Stimulated activated CD8-positive, alpha-beta memory T cell treated with anti-CD3 and anti-CD28 coated beads, Interleukin-2, amount 100 ng/mL, for 48 hours (primary cell): ENCODE measurements around the gene TOMM20L.
"Not testable (repeated sequence)": the region's sequence is repeated elsewhere in the genome, so short reads cannot be mapped to it uniquely, and the experiment has no call there.

Source experiments
- DNase-seq, 2 donors: peaks; one replicate each; pipeline ENCODE4 v3.0.0-alpha.2; 2020; ENCODE audit warnings: low read depth in 2 of 2

The TOMM20L gene

DNA sequence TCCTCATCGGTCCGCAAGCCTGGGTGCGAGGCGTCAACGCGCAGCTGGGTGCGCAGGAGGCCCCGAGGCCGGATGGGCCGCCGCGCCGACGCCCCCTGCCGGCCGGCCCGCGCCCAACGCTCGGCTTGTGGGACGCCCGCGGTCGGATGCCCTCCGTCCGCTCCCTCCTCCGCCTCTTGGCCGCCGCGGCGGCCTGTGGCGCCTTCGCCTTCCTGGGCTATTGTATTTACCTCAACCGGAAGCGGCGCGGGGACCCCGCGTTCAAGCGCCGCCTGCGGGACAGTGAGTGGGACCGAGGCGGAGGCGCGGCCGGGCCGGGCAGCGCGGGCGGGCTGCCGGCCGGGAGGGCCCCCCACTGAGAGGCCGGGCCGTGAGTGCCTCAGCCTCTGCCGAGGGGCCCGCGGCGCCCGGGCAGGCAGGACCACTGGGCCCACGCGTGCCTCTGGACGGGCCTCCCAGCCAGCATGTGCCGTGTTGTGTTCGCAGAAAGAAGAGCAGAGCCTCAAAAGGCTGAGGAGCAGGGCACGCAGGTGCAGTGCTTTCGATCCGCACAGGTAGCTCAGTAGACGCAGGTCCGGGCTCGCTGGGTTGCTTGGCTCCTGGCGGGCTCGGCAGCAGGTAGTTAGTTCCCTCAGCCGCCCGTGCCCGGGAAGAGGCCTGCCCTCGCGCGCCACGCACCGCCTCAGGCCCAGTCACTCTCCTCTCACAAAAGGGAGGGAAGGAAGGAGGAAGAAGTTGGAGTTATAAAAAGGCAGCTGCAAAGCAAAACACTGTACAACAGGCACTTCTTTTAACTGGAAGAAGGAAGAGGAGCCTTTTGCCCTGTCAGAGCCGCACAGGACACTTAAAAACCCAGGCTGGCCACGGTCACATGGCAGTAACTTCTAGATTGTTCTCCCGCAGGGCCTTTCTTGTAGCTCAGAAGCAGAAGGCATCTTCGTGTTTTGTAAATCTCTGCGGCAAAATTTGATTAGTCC is at the start of gene TOMM20L:
Gene TOMM20L, plus strand, starts transcription at position 119 of the 977 bp plus-strand sequence. Its CDS starts 28 bp downstream, at position 147.
- DNase-seq = peak; percentile 63 to 68

DNA sequence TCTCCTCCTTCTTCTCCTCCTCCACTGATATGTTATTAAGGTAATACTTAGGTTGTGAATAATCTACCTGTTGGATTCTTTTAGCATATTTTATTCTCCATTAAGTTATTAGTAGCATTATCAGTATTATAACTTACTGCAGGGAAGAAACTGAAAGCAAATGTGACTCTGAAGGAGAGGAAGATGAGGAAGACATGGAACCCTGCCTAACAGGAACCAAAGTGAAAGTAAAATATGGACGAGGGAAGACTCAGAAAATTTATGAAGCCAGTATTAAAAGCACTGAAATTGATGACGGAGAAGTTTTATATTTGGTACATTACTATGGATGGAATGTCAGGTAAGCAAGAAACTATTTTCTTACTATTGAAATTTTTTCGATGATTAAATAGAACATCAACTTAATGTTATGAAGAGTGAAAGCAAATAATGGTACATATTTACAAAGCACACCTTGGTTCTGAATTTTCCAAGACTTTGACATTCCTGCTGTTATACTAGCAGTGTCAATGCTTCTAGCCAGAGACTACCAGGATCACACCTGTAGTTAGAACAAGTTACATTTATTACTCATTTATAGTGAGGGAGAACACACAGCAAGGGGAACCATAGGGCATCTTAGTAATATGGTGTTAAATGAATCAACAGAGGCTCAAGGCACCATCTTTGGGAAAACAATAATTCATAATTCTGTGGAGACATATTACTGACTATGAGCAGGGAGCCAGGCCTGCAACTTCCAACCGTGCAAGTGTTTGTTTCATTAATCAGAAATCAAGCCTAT is 42.0 kb upstream of the TOMM20L start:
- DNase-seq = no peak

DNA sequence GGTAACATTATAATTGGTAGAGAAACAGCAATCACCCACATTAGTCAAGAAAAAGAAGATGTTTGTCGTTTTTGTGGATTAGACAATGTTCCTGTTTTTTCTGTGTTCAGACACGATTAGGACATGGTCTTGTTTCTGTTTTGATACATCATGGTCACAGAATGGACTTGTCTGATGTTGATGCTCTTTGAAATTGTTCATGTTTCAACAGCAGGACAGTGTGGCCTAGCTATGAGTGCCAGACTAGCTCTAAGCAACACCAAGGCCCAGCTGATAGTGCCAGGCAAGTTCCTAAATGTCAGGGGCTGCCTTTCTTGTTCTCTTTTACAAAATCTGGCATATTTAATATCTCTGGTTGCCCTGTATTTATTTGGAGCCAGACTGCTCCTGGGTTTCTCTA is 40.9 kb upstream of the TOMM20L start:
- DNase-seq = no peak

DNA sequence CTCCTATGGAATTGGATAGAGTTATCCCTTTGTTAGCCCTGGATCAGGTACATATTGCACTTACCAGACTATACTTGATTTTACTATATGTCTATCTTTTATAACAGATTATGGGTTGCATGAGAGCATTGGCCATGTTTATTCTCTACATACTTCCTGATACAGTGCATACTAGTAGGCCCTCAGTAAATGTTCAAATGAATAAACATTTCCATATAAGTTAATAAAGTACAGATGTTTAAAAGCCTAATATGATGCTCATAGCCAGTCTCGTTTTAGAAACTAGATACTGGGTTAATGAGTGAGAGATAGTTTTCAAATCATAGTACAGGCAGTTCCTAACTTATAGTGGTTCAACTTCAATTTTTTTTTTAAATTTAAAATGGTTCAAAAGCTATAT is 39.5 kb upstream of the TOMM20L start:
- DNase-seq = no peak

DNA sequence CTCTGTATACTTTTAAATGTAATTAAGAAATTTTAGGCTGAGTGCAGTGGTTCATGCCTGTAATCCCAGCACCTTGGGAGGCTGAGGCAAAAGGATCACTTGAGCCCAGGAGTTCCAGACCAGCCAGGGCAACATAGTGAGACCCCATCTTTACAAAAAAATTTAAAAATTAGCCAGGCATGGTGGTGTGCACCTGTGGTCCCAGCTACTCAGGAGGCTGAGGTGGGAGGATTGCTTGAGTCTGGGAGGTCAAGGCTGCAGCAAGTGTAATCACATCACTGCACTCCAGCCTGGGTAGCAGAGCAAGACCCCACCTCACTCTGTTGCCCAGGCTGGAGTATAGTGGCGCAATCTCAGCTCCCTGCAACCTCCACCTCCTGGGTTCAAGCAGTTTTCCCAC is 33.5 kb upstream of the TOMM20L start:
- DNase-seq = not testable (repeated sequence)

DNA sequence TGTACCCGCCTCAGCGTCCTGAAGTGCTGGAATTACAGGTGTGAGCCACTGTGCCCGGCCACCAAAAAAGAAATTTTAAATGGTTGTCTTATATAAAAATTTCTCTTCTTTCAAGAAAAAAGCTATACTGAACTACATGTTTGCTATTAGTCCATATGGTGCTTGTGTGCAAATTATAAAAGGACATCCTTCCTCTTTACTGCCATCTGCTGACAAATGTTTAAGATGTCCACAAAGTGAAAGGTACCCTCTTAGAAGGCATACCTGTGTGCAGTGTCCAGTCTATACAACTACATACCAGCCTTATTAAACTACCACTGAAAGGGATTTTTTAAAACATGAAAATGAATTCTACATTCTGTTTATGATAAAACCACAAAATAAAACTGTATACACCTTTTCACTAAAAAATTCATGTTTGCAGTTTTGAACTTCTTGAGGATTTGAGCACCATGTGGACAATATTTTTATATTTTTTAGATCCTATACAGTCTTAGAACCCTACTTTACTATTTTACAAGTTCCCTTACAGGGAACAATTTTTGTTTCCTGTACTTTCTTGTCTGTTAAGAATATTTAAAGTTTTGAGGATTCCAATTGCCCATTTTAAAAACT is 32.8 kb upstream of the TOMM20L start:
- DNase-seq = no peak

DNA sequence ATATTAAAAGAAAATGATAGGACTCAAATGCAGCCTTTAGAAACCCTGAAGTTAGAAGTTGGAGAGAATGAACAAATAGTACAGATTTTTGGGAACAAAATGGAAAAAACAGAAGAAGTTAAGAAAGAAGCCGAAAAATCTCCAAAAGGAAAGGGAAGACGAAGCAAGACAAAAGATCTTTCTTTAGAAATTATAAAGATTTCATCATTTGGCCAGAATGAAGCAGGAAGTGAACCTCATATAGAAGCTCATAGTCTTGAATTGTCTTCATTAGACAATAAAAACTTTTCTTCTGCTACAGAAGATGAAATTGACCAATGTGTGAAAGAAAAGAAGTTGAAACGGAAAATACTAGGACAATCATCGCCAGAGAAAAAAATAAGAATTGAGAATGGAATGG is 31.4 kb upstream of the TOMM20L start:
- no peak for DNase-seq

DNA sequence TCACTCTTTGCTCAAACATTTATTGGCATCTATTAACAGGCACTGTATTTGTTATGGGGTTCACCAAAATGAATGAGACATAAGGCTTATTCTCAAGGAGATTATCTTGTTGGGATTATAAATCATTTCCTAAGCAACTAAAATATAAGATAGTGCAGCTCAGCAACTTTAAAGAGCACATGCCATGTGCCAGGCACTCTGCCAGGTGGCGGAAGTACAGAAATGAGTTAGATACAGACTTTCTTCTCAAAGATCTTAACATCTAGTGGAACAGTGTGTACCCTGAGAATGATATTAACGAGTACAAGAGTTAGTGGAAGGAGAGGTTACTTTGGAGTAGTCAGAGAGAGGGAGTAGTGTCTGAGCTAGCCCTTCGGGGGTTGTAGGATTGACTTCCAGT is 28.4 kb upstream of the TOMM20L start:
- no peak for DNase-seq

DNA sequence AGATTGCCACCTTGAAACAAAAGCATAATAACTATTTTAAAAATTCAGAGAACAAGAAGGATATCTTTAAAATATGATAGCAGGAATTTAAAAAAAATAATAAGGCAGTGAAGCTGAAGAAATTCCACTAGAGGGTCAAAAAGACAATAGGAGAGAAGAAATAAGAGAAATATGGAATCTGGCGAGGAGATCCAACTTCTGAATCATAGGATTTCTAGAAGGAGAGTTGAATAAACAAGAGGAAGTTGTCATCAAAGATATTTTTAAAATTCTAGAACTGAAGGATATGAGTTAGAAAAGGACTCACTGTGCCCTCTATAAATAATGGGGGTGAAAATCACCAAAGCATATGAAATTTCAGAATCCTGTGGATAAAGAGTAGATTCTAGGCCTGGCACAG is 26.8 kb upstream of the TOMM20L start:
- no peak for DNase-seq

DNA sequence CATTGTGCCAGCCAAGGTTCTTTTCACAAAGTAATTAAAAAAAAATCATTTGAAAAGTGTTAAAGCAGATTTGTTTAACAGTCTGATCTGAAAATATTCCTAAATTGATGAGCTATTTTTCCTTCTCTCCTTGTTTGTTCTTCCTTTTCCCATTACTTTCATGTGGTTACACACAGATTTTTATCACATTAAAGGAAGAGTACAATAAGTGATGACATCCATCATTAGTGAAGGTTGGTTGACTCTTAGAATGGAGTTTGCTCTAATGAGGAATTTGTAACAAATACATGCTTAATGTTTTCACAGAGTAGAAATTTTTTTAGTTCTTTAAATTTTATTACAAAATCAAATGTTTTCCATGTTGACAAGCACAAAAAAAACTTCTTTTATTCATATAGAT is 18.9 kb upstream of the TOMM20L start:
- DNase-seq = no peak

DNA sequence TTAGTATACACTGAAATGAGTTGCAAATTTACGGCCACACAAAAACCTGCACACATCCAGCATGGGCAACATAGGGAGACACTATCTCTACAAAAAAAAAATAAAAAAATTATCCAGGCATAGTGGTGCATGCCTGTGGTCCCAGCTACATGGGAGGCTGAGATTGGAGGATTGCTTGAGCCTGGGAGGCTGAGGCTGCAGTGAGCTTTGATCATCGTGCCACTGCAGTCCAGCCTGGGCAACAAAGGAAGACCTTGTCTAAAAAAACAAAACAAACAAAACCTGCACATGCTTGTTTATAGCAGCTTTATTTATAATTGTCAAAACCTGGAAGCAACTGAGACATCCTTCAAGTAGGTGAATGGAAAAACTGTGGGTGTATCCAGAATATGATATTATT is 4.9 kb upstream of the TOMM20L start:
- DNase-seq = no peak

DNA sequence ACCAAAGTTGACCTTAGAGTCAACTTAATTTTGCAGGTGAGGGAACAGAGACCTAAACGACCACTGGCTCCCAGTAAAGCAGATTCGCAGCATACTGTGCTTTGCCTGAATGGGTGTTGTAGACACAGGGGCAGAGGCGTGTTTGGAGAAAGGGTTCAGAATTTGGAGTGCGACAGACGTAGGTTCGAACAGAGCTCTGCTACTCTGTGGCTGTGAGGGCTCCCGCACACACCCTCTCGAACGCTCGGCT is 243 bp upstream of the TOMM20L start:
- no peak for DNase-seq

DNA sequence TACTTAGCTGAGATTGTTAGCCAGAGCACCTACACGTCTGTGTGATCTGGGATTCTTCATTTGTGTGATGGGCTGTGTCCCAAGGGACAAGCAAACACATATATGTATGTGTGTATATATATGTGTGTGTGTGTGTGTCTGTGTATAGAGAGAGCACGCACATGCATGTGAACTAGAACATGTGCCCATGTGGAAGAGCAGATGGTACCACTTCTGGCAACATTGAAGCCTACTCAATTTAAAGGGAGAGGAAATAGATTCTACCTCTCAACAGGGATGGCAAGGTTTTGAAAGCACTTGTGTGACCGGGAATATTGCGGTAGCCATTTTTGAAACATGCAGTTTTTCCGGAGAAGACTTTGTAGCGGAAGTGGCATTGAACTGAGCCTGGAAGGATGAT is 1.4 kb downstream of the TOMM20L start:
- no peak for DNase-seq

DNA sequence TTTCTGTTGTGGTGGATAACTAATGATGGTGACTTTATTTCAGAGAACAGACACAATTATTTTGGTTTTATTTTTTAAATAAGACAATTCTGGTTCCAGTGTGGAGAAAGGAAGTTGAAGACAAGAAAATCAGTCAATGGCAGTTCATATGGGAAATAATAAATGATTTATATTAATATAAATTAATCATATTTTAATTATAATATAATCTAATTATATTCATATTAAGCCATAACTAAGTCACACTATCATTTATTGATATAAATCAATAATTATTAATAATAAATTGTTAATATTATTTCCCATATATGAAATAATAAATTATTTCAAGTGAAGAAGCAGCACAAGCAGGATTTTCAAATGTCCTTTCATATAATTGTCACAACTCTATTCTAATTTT is 2.8 kb downstream of the TOMM20L start:
- DNase-seq = no peak

DNA sequence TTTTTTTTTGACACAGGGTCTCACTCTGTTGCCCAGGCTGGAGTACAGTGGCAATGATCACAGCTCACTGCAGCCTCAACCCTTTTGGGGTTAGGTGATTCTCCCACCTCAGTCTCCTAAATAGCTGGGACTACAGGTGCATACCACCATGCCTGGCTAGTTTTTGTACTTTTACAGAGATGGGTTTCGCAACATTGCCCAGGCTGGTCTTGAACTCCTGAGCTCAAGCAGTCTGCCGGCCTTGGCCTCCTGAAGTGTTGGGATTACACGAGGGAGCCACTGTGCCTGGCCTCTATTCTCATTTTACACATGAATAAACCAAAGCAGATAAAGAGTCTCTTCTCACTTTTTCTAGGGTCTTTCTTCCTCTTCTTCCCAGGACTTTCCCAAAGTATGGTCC is 3.2 kb downstream of the TOMM20L start:
- DNase-seq = no peak

DNA sequence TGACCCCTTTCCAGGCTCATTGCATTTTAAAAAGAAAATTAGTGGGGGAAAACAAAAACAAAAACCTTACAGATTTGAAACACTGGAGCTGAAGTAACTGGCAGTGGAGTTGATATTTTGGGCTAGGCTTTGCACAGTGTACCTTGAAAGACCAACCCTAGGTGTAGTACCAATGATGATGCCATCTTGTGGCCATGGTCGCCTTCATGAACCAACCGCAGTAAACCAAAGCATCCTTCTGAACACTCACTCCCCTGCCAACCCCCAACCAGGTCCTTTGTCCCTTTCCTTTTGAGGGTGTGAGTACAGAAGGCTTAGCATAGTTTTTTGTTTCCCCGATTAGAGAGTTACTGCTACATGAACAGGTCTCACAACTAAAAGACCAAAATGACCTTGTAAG is 5.9 kb downstream of the TOMM20L start:
- no peak for DNase-seq

DNA sequence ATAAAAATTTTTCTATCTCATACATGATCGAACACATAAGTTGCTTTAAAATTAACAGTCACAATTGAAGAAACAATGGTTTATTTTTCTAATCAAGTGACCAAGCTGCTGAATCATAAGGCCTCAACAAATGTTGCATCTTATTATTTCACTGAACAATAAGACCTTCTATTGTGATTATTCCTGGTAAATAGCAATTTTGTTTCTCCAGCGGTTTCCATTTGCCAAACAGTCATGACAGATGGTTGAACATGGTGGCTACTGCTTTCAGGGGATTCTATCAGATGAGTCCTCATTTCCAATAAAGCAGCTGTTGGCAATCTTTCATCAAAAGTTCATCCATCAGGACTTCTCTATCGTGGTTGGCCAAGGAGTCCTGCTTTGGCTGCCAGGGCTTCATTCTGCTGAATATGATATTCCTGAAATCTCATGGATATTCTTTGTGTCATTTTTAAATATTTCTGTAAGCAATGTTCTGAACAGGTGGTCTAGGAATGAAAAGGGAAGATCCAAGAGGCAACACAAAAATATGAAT is 13.0 kb downstream of the TOMM20L start:
- no peak for DNase-seq

DNA sequence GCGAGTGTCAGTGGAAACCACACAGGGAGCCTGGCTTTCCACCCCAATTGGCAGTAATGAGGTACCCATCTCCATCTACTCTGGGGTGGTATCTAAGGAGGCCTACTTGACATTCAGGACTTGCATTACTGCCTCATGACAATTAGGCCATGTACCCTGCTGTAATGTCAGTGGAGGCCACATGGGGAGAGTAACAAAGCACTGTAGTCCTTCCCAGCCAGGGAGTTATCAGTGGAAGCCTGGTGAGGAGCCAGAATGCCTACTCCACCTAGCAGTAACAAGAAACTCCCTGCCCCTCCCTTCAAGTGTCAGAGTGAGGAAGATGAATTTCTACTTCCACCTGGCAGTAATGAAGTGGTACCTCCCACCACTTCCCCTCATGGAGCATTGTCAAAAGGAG is 19.1 kb downstream of the TOMM20L start:
- no peak for DNase-seq

DNA sequence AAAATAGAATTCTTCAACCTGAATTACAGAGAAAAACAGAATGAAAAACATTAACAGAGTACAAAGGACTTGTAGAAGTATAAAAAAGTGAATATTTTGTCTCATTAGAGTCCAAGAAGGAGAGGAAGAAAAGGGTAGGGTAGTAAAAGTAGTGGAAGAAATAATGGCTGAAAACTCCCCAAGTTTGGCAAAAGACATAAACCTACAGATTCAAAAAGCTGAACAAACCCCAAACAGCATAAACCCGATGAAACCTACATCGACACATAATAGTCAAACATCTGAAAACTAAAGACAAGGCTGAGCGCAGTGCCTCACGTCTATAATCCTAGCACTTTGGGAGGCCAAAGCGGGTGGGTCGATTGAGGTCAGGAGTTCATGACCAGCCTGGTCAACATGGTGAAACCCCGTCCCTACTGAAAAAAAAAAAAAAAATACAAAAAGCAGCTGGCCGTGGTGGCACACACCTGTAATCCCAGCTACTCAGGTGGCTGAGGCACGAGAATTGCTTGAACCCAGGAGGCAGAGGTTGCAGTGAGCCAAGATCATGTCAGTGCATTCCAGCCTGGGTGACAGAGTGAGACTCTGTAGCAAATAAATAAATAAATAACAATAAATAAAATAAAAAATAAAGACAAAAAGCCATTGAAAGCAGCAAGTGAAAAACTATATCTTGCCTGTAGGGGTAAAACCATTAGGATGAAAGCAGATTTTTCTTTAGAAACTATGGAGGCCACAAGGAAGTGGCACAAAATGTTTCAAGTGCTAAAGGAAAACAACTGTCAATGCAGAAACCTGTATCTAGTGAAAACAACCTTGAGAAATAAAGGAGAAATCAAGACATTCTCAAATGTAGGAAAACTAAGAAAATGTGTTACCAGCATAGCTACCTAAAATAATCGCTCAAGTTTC is 20.2 kb downstream of the TOMM20L start:
- no peak for DNase-seq

DNA sequence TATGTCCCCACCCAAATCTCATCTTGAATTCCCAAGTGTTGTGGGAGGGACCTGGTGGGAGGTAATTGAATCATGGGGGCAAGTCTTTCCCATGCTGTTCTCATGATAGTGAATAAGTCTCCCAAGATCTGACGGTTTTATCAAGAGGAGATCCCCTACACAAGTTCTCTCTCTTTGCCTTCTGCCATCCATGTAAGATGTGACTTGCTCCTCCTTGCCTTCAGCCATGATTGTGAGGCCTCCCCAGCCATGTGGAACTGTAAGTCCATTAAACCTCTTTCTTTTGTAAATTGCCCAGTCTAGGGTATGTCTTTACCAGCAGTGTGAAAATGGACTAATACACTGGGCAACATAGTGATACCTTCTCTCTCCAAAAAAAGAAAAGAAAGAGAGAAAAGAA is 21.2 kb downstream of the TOMM20L start:
- DNase-seq = not testable (repeated sequence)

DNA sequence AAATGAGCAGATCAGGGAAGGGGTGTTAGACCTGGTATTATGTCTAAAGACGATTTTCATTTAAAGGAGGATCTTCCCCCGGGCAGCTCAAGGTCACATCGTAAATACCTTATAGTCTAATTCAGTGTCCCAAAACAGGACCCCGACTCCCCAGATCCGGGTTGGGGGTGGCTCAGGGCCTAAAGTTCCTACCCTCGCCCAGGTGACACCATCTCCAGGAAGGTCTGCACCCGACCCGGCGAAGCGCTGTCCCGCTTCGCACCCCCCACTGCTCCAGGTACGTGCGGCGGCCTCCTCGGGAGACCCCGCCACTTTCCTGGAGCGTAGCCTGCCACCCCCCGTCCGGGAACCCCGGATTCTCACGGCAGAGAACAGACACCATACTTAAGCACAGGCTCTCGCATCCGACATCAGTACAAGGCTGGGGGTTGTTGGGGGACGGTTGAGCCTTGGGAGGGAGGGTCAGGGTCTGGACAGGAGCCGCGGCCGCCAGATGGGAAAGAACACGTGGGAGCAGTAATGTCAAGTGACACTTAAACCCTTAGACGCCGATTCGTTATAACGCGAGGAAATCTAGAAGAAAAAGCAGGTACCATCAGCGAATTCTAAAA is 31.0 kb downstream of the TOMM20L start:
- peak; percentile 30 to 43 for DNase-seq
